ENCODE data around the gene NCOA1. TPM values are rescaled to one million over a fixed set of nuclear protein-coding genes. Genes with fewer than 3 reads are reported as not detected.

The NCOA1 gene
- total RNA-seq, 1 donor from 2014 or later = 3.4 TPM

DNA sequence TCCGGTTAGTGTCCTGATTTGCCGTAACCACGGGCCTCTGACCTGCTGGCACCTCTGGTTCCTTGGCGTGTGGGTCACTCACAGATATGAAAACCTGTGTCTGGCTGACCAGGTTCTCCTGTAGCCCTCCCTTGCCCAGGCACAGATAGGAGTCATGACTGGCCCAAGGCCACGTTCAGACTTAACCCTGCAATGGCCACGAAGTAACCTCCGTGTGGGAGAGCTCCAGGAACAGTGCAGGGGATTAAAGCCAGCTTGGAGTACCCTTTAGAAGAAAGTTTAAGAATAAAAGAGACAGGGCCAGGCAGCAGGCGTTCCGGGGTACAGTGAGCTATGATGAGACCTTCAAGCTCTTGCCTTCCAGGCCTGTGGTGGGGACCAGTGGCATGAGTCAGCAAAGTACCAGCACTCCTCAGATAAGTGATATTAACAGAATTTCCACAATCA lies 327.7 kb downstream of the NCOA1 start:
- TF ChIP-seq, protein P1, sequence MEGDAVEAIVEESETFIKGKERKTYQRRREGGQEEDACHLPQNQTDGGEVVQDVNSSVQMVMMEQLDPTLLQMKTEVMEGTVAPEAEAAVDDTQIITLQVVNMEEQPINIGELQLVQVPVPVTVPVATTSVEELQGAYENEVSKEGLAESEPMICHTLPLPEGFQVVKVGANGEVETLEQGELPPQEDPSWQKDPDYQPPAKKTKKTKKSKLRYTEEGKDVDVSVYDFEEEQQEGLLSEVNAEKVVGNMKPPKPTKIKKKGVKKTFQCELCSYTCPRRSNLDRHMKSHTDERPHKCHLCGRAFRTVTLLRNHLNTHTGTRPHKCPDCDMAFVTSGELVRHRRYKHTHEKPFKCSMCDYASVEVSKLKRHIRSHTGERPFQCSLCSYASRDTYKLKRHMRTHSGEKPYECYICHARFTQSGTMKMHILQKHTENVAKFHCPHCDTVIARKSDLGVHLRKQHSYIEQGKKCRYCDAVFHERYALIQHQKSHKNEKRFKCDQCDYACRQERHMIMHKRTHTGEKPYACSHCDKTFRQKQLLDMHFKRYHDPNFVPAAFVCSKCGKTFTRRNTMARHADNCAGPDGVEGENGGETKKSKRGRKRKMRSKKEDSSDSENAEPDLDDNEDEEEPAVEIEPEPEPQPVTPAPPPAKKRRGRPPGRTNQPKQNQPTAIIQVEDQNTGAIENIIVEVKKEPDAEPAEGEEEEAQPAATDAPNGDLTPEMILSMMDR (IDR thresholded peaks at IDR 0.05; ENCODE audit: insufficient read depth, low read length, severe bottlenecking) = no peak
- no peaks in the 10 kb centered on the region for H3K27me3 ChIP-seq (ENCODE audit: control insufficient read depth, insufficient read depth, low read length)
- FAIRE-seq (no peak), DNase-seq (ENCODE audit: low read depth) (no peak)
- H3K4me3 ChIP-seq (ENCODE audit: low read depth, low read length) = no peak overlapping the region
- peaks cover 17% of the 10 kb centered on the region for H3K36me3 ChIP-seq (ENCODE audit: control insufficient read depth, insufficient read depth, low read length)

DNA sequence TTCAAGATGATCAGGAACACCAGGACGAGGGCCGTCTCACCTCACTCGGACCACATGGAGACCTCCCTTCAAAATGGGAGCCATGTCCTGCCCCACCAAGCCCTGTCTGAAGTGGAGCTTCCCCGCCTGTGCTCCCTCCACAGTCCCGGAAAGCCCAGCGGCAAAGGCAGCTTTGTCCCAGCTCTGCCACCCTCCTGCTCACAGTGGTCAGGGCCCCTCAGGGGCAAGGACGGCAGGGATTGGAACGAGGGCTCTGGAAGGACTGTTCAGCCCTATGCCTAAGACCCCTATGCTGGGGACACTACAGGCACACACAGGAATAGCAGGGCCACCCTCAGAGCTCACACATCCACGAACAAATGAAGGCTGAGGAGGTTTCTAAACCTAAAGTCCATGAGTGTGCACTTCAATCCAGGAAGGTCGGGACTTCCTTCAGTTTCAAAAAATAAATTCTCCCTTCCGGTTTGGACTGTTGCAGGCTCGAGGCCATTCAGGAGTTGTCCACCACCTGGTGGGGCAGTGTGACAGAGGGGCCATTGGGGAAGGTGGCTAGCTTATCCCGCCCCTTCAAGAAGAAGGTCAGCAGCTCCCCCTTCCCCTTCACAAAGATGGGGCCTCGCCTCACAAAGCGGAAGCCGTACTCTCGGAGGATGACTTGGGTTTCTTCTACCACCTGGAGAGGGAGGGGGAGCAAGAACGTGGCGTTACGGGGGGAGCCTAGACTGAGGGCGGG lies 328.6 kb downstream of the NCOA1 start:
- no peak overlapping the region for H3K4me3 ChIP-seq (ENCODE audit: low read depth, low read length)
- DNase-seq (ENCODE audit: low read depth) = no peak
- TF ChIP-seq, protein P1 (IDR thresholded peaks at IDR 0.05; ENCODE audit: insufficient read depth, low read length, severe bottlenecking) = no peak
- no peaks in the 10 kb centered on the region for H3K27me3 ChIP-seq (ENCODE audit: control insufficient read depth, insufficient read depth, low read length)
- peaks cover 20% of the 10 kb centered on the region for H3K36me3 ChIP-seq (ENCODE audit: control insufficient read depth, insufficient read depth, low read length)
- FAIRE-seq = no peak

DNA sequence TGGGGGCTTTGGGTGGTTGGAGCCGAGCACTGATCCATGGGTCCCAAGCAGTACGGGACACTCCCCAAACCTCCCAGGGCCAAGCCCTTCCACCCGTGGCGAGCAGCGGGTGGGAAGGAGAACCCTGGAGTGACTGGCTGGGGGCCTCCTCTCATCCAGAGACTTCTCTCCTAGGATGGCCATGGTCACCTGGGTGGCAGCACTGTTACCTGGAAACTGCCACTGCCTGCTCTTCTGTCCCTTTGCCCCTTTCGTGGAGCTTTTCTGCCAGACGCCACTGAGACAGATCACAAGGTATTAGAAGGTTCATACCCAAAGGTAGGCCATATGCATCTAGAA lies 329.1 kb downstream of the NCOA1 start:
- TF ChIP-seq, protein P1 (IDR thresholded peaks at IDR 0.05; ENCODE audit: insufficient read depth, low read length, severe bottlenecking) = no peak
- Histone ChIP-seq H3K27me3 (ENCODE audit: control insufficient read depth, insufficient read depth, low read length) (no peaks in the 10 kb centered on the region), H3K4me3 (ENCODE audit: low read depth, low read length) (no peak overlapping the region), H3K36me3 (ENCODE audit: control insufficient read depth, insufficient read depth, low read length) (peaks cover 20% of the 10 kb centered on the region)
- FAIRE-seq (no peak), DNase-seq (ENCODE audit: low read depth) (no peak)

Other genes with a start within 250 kb of the NCOA1 start
- 26.3 and 32.4 TPM in 2 replicates for gene ITSN2, start 130.7 kb upstream of the NCOA1 start, total RNA-seq

Measured in bronchial epithelial cell (primary cell).